Ovary (tissue), 9 donors: ENCODE results near the gene RETREG3. TPM values are rescaled to one million over a fixed set of nuclear protein-coding genes. Genes with fewer than 3 reads are reported as not detected.

ENCODE experiments used
- DNase-seq, 5 donors: peaks; one replicate each; pipeline ENCODE4 v3.0.0-alpha.2; 2019 to 2020
- H3K27ac ChIP-seq, 2 donors: fragments of 200-600 bp; one replicate each; pipeline versions ENCODE4 v1.5.1 to v1.8.0; 2019 to 2022
- H3K27me3 ChIP-seq: fragments of 200-600 bp; one replicate; pipeline ENCODE4 v1.8.0; 2022
- H3K36me3 ChIP-seq: fragments of 200-600 bp; sonication (generic); one replicate; pipeline ENCODE4 v1.5.1; 2019
- H3K4me1 ChIP-seq: one replicate; pipeline ENCODE4 v1.8.1; 2013; ENCODE audit warnings: mild to moderate bottlenecking, moderate library complexity; ENCODE audit not compliant: insufficient read depth
- H3K4me3 ChIP-seq: fragments of 200-600 bp; sonication (generic); one replicate; pipeline ENCODE4 v1.5.1; 2017
- H3K9me3 ChIP-seq, 2 donors: fragments of 200-600 bp in 1 of 2; sonication (generic) in 1 of 2; one replicate each; pipeline versions ENCODE4 v1.5.1 to v1.8.1; 2013 to 2019; ENCODE audit warnings: mild to moderate bottlenecking in 1 of 2, moderate library complexity in 1 of 2
- CTCF ChIP-seq, 3 donors: fragments of 450-650 bp in 2 of 3; fragments of 200-600 bp in 1 of 3; IDR thresholded peaks; one replicate each; pipeline versions ENCODE4 v1.5.1 to v1.8.0; 2016 to 2022; ENCODE audit warnings: antibody characterized with exemption in 3 of 3, mild to moderate bottlenecking in 1 of 3
- EP300 ChIP-seq: sonication (generic); formaldehyde crosslinking; IDR thresholded peaks from one replicate; pipeline ENCODE4 v1.6.1; 2017; ENCODE audit warnings: antibody characterized with exemption
- POLR2A ChIP-seq: fragments of 450-650 bp; IDR thresholded peaks from one replicate; pipeline ENCODE4 v1.6.1; 2017; ENCODE audit warnings: antibody characterized with exemption, mild to moderate bottlenecking, moderate library complexity
- WGBS, 3 donors: extraction: QIAGEN DNeasy Blood & Tissue Kit in 1 of 3; methylation state at CpG; one replicate each; pipeline versions ENCODE4 v1.1.5 to v1.1.7; 2013 to 2017; 5-methylcytosine and 5-hydroxymethylcytosine counted together
- intact Hi-C, 4 donors: fragments of 100-400 bp; cut with DNase I; formaldehyde crosslinking; loops; one replicate each; pipeline versions ENCODE4 v1.11.0 to v1.15.1; 2022 to 2023
- polyA plus RNA-seq, 2 donors: library from polyadenylated mRNA; stranded (reverse); fragments of 200-250 nt in 1 of 2; fragments of 350-450 nt in 1 of 2; fragmentation: Illumina TruSeq in 1 of 2; extraction: RNeasy Lipid Tissue Mini Kit (QIAGEN cat#74804) in 1 of 2; gene quantifications; one replicate each; pipeline ENCODE4 v1.2.3, GENCODE V29; 2013 to 2014
- total RNA-seq, 7 donors: library from RNA; depleted of rRNA in 2 of 7; stranded (reverse); fragments of >200 nt in 2 of 7; fragmentation: NEBNext Ultra II Directional in 3 of 7; extraction: Animal tissue kit (Norgen Biotek cat#: 25700) in 3 of 7; gene quantifications; one replicate each; pipeline versions ENCODE4 v1.1.0 to v1.2.4, GENCODE V29; 2016 to 2023
- donor health status: DM: no; HTN: no; CAD: no; lungs with moderate emphysema.
- donor health status: DM: no; HTN: no; CAD: no.
- donor health status: Bipolar disorder and iron deficiency.
- donor health status: DM: yes; HTN: yes; CAD: no.
- donor health status: DM: no; HTN: no; CAD: no.
- donor health status: DM: yes; HTN: yes; CAD: no.

Gene RETREG3
- total and polyA plus RNA-seq, 9 donors: 25.8 to 63.0 (median 46.4) TPM

- no peak for TF ChIP-seq EP300
- TF ChIP-seq CTCF (IDR thresholded peaks at IDR 0.05): no peak
- TF ChIP-seq POLR2A: no peak
- DNase-seq: no peak
- no peak overlapping the region for H3K4me3 ChIP-seq
- H3K27ac ChIP-seq: no peak overlapping the region
- no peaks in the 10 kb centered on the region for H3K36me3 ChIP-seq
- peaks cover 19% of the 10 kb centered on the region for H3K4me1 ChIP-seq
- no peaks in the 10 kb centered on the region for H3K9me3 ChIP-seq
- no peaks in the 10 kb centered on the region for H3K27me3 ChIP-seq
- 50 to 64% (median 56%) methylated on average over 1 of the region's 1 CpG for WGBS, 3 donors
- intact Hi-C loops: no loop called here
Observed at GRCh38 chr17:42563543-42563942, 45.6 kb downstream of the RETREG3 start.

GRCh38 chr17:42563143-42563509, 46.0 kb downstream of the RETREG3 start:
- WGBS, 3 donors: 67 to 80% (median 70%) methylated on average over 14 of the region's 14 CpGs
- H3K9me3 ChIP-seq: no peaks in the 10 kb centered on the region
- H3K4me3 ChIP-seq: peak overlapping the region; percentile 88
- H3K27me3 ChIP-seq: no peaks in the 10 kb centered on the region
- H3K27ac ChIP-seq: no peak overlapping the region
- TF ChIP-seq EP300: no peak
- TF ChIP-seq POLR2A: no peak
- no peak for TF ChIP-seq CTCF (IDR thresholded peaks at IDR 0.05)
- peaks cover 19% of the 10 kb centered on the region for H3K4me1 ChIP-seq
- no peak for DNase-seq
- H3K36me3 ChIP-seq: no peaks in the 10 kb centered on the region
- intact Hi-C loops: no loop called here

DNA sequence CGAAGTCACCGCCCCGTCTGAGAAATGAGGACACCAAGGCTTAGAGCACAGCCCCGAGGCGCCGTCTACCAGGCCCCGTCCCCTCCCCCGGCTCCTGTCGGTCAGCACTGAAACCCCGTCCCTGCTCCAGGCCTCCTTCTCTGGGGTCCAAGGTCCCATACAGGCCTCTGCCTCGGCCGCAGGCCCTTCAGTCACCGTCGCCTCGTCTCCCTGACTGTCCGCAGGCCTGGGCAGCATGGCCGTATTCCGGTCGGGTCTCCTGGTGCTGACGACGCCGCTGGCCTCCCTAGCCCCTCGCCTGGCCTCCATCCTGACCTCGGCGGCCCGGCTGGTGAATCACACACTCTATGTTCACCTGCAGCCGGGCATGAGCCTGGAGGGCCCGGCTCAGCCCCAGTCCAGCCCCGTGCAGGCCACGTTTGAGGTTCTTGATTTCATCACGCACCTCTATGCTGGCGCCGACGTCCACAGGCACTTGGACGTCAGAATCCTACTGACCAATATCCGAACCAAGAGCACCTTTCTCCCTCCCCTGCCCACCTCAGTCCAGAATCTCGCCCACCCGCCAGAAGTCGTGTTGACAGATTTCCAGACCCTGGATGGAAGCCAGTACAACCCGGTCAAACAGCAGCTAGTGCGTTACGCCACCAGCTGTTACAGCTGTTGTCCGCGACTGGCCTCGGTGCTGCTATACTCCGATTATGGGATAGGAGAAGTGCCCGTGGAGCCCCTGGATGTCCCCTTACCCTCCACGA, 46.6 kb downstream of the RETREG3 start:
- TF ChIP-seq CTCF (IDR thresholded peaks at IDR 0.05): no peak
- no peak for TF ChIP-seq POLR2A
- TF ChIP-seq EP300: no peak
- intact Hi-C loops: no loop called here
- Histone ChIP-seq H3K36me3 (no peaks in the 10 kb centered on the region), H3K4me1 (peaks cover 17% of the 10 kb centered on the region), H3K9me3 (no peaks in the 10 kb centered on the region), H3K27me3 (no peaks in the 10 kb centered on the region), H3K27ac (no peak overlapping the region), H3K4me3 (peak overlapping the region; percentile 88)
- WGBS, 3 donors: 2 to 5% (median 3%) methylated on average over 42 to 48 of the region's 48 CpGs
- DNase-seq: peak in 1 of 5 donors; percentile 46

DNA sequence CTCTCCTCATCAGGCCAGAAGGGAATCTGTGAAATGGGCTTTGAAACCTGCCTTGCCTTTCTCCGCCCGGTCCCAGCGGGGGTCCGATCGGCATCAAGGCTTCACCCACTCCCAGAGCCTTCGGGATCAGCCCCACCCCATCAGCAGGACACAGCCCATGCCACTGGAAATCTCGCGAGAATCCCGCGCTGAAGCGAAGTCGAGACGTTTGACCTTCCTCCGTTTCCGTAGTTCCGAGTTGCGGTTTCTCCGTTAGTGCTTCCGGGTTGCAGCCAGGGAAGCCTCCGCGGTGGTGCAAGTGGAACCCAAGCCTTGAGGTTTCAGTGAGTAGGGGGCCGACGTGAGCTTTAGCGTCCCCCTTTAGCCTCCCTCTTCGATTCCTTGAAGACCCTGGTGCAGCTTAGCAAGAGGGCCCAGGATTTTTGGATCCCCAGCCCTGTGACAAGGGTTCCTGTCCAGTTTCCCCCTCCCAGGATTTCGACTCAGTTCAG, 47.2 kb downstream of the RETREG3 start, which contains the start of gene COASY:
COASY (plus strand) TSS at position 252 of the 491 bp plus-strand sequence. CDS start 475 bp downstream, outside the sequence.
- Histone ChIP-seq H3K4me1 (peaks cover 17% of the 10 kb centered on the region), H3K27me3 (no peaks in the 10 kb centered on the region), H3K36me3 (no peaks in the 10 kb centered on the region), H3K9me3 (no peaks in the 10 kb centered on the region), H3K4me3 (peak within 1 kb of the TSS; percentile 88), H3K27ac (peak within 1 kb of the TSS; percentile 60 to 61)
- TF ChIP-seq EP300 (no peak), POLR2A (peak; percentile 55), CTCF (IDR thresholded peaks at IDR 0.05) (no peak)
- intact Hi-C loops: no loop called here
- 0% methylated on average over 26 of the region's 26 CpGs for WGBS, 3 donors
- DNase-seq: peak; percentile 95 to 97 (median 96)
